ENCODE results near the gene NINJ1. TPM values are rescaled to one million over a fixed set of nuclear protein-coding genes. Genes with fewer than 3 reads are reported as not detected.

Gene NINJ1
- total RNA-seq, 1 experiment from 2014 or later = 26.7 TPM

- H3K27me3 ChIP-seq (ENCODE audit: control insufficient read depth, insufficient read depth, low read length) = no peaks in the 10 kb centered on the region
- H3K4me1 ChIP-seq (ENCODE audit: control insufficient read depth, insufficient read depth, low read length) = no peaks in the 10 kb centered on the region
- no peaks in the 10 kb centered on the region for H3K36me3 ChIP-seq (ENCODE audit: control insufficient read depth, insufficient read depth, low read length)
- no TSS peak for BruUV-seq (replicated peaks)
- intact Hi-C loops (cut with micrococcal nuclease; ENCODE audit: unreplicated experiment) = no loop called here
- no peaks in the 10 kb centered on the region for H3K9me3 ChIP-seq (ENCODE audit: control insufficient read depth, insufficient read depth, low read depth, low read length)
- in situ Hi-C loops (cut with HindIII; ENCODE audit: low pct_unique_long_range_greater_than_20kb, low sequenced_read_pairs) = no loop called here
- TF ChIP-seq REST (IDR thresholded peaks at IDR 0.05; ENCODE audit: insufficient read depth in 1 of 2, low read depth in 2 of 2, low read length in 1 of 2) (no peak), POLR2AphosphoS5 (IDR thresholded peaks at IDR 0.05; ENCODE audit: low read depth, low read length) (no peak), TCF7L2 (IDR thresholded peaks at IDR 0.05; ENCODE audit: low read depth, low read length) (no peak), SIN3A (IDR thresholded peaks at IDR 0.05; ENCODE audit: borderline replicate concordance, insufficient read depth, low read depth, low read length) (no peak), CTCF (IDR thresholded peaks at IDR 0.05) (no peak)
- ChIA-PET POLR2A (no interaction called here), CTCF (no interaction called here)
- no peak overlapping the region for H3K27ac ChIP-seq (ENCODE audit: low read length)
- no peak for ATAC-seq
- no peak for DNase-seq (ENCODE audit: low read depth, low spot score)
- H3K4me3 ChIP-seq (ENCODE audit: low read depth in 2 of 2, low read length in 2 of 2) = no peak overlapping the region
Measured at GRCh38 chr9:93079371-93079770, 54.7 kb downstream of the NINJ1 start.

- ChIA-PET POLR2A (no interaction called here), CTCF (no interaction called here)
- Histone ChIP-seq H3K4me1 (ENCODE audit: control insufficient read depth, insufficient read depth, low read length) (no peaks in the 10 kb centered on the region), H3K27me3 (ENCODE audit: control insufficient read depth, insufficient read depth, low read length) (no peaks in the 10 kb centered on the region), H3K36me3 (ENCODE audit: control insufficient read depth, insufficient read depth, low read length) (no peaks in the 10 kb centered on the region), H3K4me3 (ENCODE audit: low read depth in 2 of 2, low read length in 2 of 2) (no peak overlapping the region), H3K9me3 (ENCODE audit: control insufficient read depth, insufficient read depth, low read depth, low read length) (no peaks in the 10 kb centered on the region), H3K27ac (ENCODE audit: low read length) (no peak overlapping the region)
- TF ChIP-seq TCF7L2 (IDR thresholded peaks at IDR 0.05; ENCODE audit: low read depth, low read length) (no peak), CTCF (IDR thresholded peaks at IDR 0.05) (no peak), POLR2AphosphoS5 (IDR thresholded peaks at IDR 0.05; ENCODE audit: low read depth, low read length) (no peak), SIN3A (IDR thresholded peaks at IDR 0.05; ENCODE audit: borderline replicate concordance, insufficient read depth, low read depth, low read length) (no peak), REST (IDR thresholded peaks at IDR 0.05; ENCODE audit: insufficient read depth in 1 of 2, low read depth in 2 of 2, low read length in 1 of 2) (no peak)
- no TSS peak for BruUV-seq (replicated peaks)
- in situ Hi-C loops (cut with HindIII; ENCODE audit: low pct_unique_long_range_greater_than_20kb, low sequenced_read_pairs) (no loop called here), intact Hi-C loops (cut with micrococcal nuclease; ENCODE audit: unreplicated experiment) (no loop called here)
- ATAC-seq = no peak
- DNase-seq (ENCODE audit: low read depth, low spot score) = no peak
Measured at GRCh38 chr9:93077811-93078210, 56.2 kb downstream of the NINJ1 start.
